Body of pancreas (tissue), 4 donors: ENCODE measurements around the gene KCND2. TPM values are rescaled to one million over a fixed set of nuclear protein-coding genes. Genes with fewer than 3 reads are reported as not detected.
A peak's percentile ranks its signal among the peaks of the same experiment; 100 is the strongest.

Experiments
- ATAC-seq: fragments of 150-250 bp; one replicate; pipeline ENCODE4 v1.9.1; 2016
- DNase-seq, 4 donors: peaks; one replicate each; pipeline ENCODE4 v3.0.0-alpha.2; 2019
- H3K27ac ChIP-seq, 4 donors: fragments of 200-600 bp; sonication (generic); 1 replicate in 3 of 4; 2 replicates in 1 of 4; pipeline versions ENCODE4 v1.5.1 to v1.6.1; 2016 to 2019; ENCODE audit warnings: mild to moderate bottlenecking in 1 of 4, mixed read lengths in 1 of 4, moderate library complexity in 1 of 4
- H3K27me3 ChIP-seq, 2 donors: fragments of 200-600 bp; sonication (generic); one replicate each; pipeline ENCODE4 v1.6.0; 2016; ENCODE audit warnings: mild to moderate bottlenecking in 1 of 2
- H3K36me3 ChIP-seq, 2 donors: fragments of 200-600 bp; sonication (generic); replicated peaks in 1 of 2; 2 replicates each; pipeline ENCODE4 v1.5.1; 2016; ENCODE audit warnings: low read depth in 2 of 2; ENCODE audit not compliant: insufficient read depth in 1 of 2
- H3K4me1 ChIP-seq: fragments of 200-600 bp; sonication (generic); one replicate; pipeline ENCODE4 v1.6.0; 2016
- H3K4me3 ChIP-seq, 2 donors: fragments of 200-600 bp; sonication (generic); 1 replicate in 1 of 2; 2 replicates in 1 of 2; pipeline ENCODE4 v1.5.1; 2016 to 2019
- H3K9me3 ChIP-seq, 3 donors: fragments of 200-600 bp; sonication (generic); 1 replicate in 2 of 3; 2 replicates in 1 of 3; pipeline ENCODE4 v1.5.1; 2016
- CTCF ChIP-seq, 7 experiments: fragments of 450-650 bp in 4 of 7; fragments of 200-600 bp in 3 of 7; sonication (generic) in 3 of 7; IDR thresholded peaks; one replicate each; pipeline ENCODE4 v1.5.1; 2016 to 2019; ENCODE audit warnings: antibody characterized with exemption in 7 of 7
- POLR2A ChIP-seq, 3 donors: fragments of 450-650 bp; IDR thresholded peaks; one replicate each; pipeline ENCODE4 v1.6.1; 2016; ENCODE audit warnings: antibody characterized with exemption in 3 of 3, mild to moderate bottlenecking in 2 of 3
- WGBS, 2 donors: methylation state at CpG; one replicate each; pipeline ENCODE4 v1.1.5; 2017; 5-methylcytosine and 5-hydroxymethylcytosine counted together
- intact Hi-C: fragments of 100-400 bp; cut with DNase I; formaldehyde crosslinking; loops from one replicate; pipeline ENCODE4 v1.15.1; 2023
- total RNA-seq, 2 donors: library from RNA; depleted of rRNA; stranded (reverse); fragments of >200 nt; gene quantifications; one replicate each; pipeline ENCODE4 v1.1.0, GENCODE V29; 2016

KCND2 gene
- total RNA-seq, 2 donors from 2014 or later, result 0.52 to 0.66 TPM

DNA sequence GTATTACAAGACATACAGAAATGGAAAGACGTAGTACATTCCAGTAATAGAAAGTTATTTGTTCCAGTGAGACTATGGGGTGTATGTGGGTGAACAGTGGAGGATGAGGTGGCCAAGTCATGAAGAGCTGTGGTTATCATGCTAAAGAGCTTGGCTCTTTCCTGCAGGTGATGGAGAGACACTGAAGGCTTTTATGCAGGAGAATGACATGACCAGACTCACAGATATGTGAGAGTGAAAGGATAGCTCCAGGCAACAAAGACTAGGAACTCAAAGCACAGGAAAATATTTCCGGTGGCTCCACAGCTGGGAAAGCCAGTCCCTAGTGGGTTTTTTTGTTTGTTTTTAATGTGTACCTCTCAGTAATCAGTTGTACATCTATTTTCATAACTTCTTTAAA lies 451.5 kb downstream of the KCND2 start:
- ATAC-seq (no peak), DNase-seq (no peak)
- Histone ChIP-seq H3K36me3 (no peaks in the 10 kb centered on the region), H3K4me1 (no peaks in the 10 kb centered on the region), H3K9me3 (no peaks in the 10 kb centered on the region), H3K27me3 (no peaks in the 10 kb centered on the region), H3K27ac (no peak overlapping the region), H3K4me3 (no peak overlapping the region)
- 77 to 82% methylated on average over 2 of the region's 2 CpGs for WGBS, 2 donors
- TF ChIP-seq CTCF (IDR thresholded peaks at IDR 0.05) (no peak), POLR2A (IDR thresholded peaks at IDR 0.05) (no peak)
- intact Hi-C loops, result no loop called here

- ATAC-seq (no peak), DNase-seq (no peak)
- no peaks in the 10 kb centered on the region for H3K36me3 ChIP-seq
- intact Hi-C loops, result no loop called here
- 52 to 62% methylated on average over 2 of the region's 2 CpGs for WGBS, 2 donors
- TF ChIP-seq POLR2A (IDR thresholded peaks at IDR 0.05) (no peak), CTCF (IDR thresholded peaks at IDR 0.05) (no peak)
- no peak overlapping the region for H3K4me3 ChIP-seq
- no peaks in the 10 kb centered on the region for H3K4me1 ChIP-seq
- H3K27ac ChIP-seq, result no peak overlapping the region
- H3K9me3 ChIP-seq, result no peaks in the 10 kb centered on the region
- no peaks in the 10 kb centered on the region for H3K27me3 ChIP-seq
Observed at GRCh38 chr7:120724955-120725354, 452.0 kb downstream of the KCND2 start.

GRCh38 chr7:120725376-120726039 lies 452.5 kb downstream of the KCND2 start:
- TF ChIP-seq POLR2A (IDR thresholded peaks at IDR 0.05), result no peak
- TF ChIP-seq CTCF (IDR thresholded peaks at IDR 0.05), result peak; percentile 34 to 56 (median 54)
- intact Hi-C loops, result no loop called here
- Histone ChIP-seq H3K4me3 (no peak overlapping the region), H3K27me3 (no peaks in the 10 kb centered on the region), H3K9me3 (no peaks in the 10 kb centered on the region), H3K36me3 (no peaks in the 10 kb centered on the region), H3K27ac (peak overlapping the region in 1 of 4 donors; percentile 13), H3K4me1 (no peaks in the 10 kb centered on the region)
- ATAC-seq (peak; percentile 58), DNase-seq (no peak)
- WGBS, 2 donors, result 12 to 16% methylated on average over 10 of the region's 10 CpGs

DNA sequence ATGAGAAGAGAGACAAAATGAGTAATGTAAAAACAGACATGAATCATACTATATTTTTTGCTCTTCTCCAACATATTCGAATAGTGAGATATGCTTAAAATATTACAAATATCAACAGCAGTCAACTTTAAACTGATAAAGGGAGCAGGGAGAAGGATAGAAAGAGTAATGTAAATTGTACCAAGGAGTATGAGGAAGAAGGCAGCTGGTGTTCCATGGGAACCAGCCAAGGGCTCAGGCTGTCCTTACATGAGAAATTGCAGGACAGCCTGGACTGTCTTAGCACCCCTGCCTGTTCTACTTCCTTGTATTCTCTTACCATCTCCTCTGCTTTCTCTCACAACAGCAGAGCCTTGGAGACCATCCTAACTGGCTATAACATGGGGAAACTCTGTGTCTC lies 456.3 kb downstream of the KCND2 start:
- H3K9me3 ChIP-seq, result no peaks in the 10 kb centered on the region
- ATAC-seq (no peak), DNase-seq (peak in 1 of 4 donors; percentile 13)
- no peaks in the 10 kb centered on the region for H3K36me3 ChIP-seq
- H3K4me3 ChIP-seq, result no peak overlapping the region
- no peaks in the 10 kb centered on the region for H3K4me1 ChIP-seq
- intact Hi-C loops, result no loop called here
- TF ChIP-seq CTCF (IDR thresholded peaks at IDR 0.05), result no peak
- no peaks in the 10 kb centered on the region for H3K27me3 ChIP-seq
- WGBS, 2 donors, result 20 to 24% methylated on average over 1 of the region's 1 CpG
- no peak overlapping the region for H3K27ac ChIP-seq

- Histone ChIP-seq H3K4me3 (no peak overlapping the region), H3K27ac (no peak overlapping the region), H3K36me3 (no peaks in the 10 kb centered on the region), H3K27me3 (no peaks in the 10 kb centered on the region), H3K4me1 (no peaks in the 10 kb centered on the region), H3K9me3 (no peaks in the 10 kb centered on the region)
- intact Hi-C loops, result no loop called here
- TF ChIP-seq POLR2A (IDR thresholded peaks at IDR 0.05), result no peak
- no peak for TF ChIP-seq CTCF (IDR thresholded peaks at IDR 0.05)
- ATAC-seq, result no peak
- no peak for DNase-seq
Observed at GRCh38 chr7:120731271-120731670, 458.3 kb downstream of the KCND2 start.
